GM21619 (cell line): ENCODE data around the gene NUMB.
"Not testable (repeated sequence)": the region's sequence is repeated elsewhere in the genome, so short reads cannot be mapped to it uniquely, and the experiment has no call there.

ENCODE experiments used
- ATAC-seq: cut with Tn5 transposase; IDR thresholded peaks from one replicate; pipeline ENCODE4 v1.9.1; 2021; ENCODE audit not compliant: unreplicated experiment

The NUMB gene

DNA sequence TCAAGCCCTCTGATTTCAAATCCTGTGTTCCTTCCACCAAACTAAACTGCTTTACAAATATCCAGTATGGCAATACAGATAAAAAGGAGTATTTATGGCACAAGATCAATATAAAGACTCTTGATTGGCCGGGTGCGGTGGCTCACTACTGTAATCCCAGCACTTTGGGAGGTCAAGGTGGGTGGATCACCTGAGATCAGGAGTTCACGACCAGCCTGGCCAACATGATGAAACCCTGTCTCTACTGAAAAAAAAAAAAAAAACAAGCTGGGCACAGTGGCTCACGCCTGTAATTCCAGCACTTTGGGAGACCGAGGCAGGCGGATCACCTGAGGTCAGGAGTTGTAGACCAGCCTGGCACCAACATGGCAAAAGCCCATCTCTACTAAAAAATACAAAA lies 35.3 kb downstream of the NUMB start:
- not testable (repeated sequence) for ATAC-seq

DNA sequence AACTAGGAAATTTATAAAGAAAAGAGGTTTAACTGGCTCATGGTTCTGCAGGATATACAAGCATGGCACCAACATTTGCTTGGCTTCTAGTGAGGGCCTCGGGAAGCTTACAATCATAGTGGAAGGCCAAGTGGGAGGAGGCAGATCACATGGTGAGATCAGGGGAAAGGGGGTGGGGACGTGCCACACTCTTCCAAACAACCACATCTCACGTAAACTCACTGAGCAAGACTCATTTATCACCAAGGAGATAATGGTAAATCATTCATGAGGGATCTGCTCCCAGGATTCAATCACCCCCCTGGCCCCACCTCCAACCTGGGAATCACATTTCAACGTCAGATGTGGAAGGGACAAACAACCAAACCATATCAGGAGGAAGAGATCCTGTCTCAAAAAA lies 35.8 kb downstream of the NUMB start:
- no peak for ATAC-seq

- no peak for ATAC-seq
These were observed 40.1 kb downstream of the NUMB start for GRCh38 chr14:73418227-73418626.

- ATAC-seq = not testable (repeated sequence)
These were observed 52.1 kb downstream of the NUMB start for GRCh38 chr14:73406248-73406647.

- no peak for ATAC-seq
These were observed 55.1 kb downstream of the NUMB start for GRCh38 chr14:73403181-73403752.

DNA sequence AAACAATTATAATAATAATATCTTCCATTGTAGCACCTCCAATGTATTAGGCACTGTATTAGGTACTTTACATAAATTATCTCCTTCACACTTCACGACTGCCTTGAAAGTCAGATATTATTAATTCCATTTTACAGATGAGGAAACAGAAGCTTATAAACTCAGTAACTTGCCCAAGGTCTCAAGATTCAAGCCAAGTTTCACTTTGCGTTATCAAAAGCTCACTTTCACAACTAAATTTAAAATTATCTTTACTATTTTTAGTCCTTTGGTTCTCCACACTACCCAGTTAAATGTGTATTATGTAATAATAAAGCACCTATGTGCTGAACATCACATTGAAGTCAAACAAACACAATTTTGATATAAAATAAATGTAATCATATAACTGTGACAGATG lies 55.8 kb downstream of the NUMB start:
- ATAC-seq = no peak

DNA sequence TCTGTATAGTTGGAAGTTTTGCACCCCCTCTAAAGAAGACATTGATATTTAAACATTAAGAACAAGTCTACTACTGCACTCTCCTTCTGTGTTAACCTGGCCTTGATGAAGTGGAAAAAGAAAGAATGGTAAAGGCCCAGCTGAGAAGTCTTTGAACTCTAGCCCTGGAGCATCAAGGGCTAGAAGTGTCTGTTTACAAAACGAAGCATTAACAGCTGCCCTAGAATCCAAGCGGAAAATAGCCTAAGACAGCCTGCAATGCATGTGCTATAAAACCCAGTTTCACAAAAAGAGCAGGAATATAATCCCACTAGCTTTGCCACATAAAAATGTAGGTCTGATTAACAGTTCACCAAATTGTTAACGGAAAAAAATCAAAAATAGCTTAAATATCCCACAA lies 60.5 kb downstream of the NUMB start:
- ATAC-seq = no peak

DNA sequence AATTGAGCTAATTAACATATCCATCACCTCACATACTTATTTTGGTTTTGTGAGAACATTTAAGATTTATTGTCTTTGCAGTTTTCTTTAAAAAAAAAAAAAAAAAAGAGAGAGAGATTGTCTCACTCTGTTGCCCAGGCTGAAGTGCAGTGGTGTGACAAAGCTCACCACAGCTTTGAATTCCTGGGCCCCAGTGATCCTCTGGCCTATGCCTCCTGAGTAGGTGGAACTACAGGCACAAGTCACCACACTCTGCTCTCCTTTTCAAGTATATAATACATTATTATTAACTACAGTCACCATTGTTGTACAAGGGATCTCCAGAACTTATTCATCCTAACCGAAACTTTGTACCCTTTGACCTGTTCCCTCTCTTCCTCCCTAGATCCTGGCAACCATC lies 64.0 kb downstream of the NUMB start:
- no peak for ATAC-seq

- ATAC-seq = no peak
These were observed 65.0 kb downstream of the NUMB start for GRCh38 chr14:73393375-73393774.

GRCh38 chr14:73392329-73393257 lies 65.8 kb downstream of the NUMB start:
- ATAC-seq = no peak

GRCh38 chr14:73387860-73388259 lies 70.5 kb downstream of the NUMB start:
- ATAC-seq = not testable (repeated sequence)

- no peak for ATAC-seq
These were observed 72.0 kb downstream of the NUMB start for GRCh38 chr14:73386342-73386741.

DNA sequence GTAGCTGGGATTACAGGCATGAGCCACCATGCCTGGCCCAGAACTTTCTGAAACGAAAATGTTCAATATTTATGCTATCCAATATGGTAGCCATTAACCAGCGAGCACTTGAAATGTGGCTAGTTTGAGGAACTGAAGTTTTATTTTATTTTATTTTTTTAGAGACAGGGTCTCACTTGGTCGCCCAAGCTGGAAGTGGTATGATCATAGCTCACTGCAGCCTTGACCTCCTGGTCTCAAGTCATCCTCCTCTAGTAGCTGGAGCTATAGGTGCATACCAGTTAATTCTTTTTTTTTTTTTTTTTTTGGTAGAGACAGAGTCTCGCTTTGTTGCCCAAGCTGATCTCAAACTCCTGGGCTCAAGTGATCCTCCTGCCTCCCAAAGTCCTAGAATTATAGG lies 73.3 kb downstream of the NUMB start:
- not testable (repeated sequence) for ATAC-seq

GRCh38 chr14:73383356-73383755 lies 75.0 kb downstream of the NUMB start:
- ATAC-seq = no peak

DNA sequence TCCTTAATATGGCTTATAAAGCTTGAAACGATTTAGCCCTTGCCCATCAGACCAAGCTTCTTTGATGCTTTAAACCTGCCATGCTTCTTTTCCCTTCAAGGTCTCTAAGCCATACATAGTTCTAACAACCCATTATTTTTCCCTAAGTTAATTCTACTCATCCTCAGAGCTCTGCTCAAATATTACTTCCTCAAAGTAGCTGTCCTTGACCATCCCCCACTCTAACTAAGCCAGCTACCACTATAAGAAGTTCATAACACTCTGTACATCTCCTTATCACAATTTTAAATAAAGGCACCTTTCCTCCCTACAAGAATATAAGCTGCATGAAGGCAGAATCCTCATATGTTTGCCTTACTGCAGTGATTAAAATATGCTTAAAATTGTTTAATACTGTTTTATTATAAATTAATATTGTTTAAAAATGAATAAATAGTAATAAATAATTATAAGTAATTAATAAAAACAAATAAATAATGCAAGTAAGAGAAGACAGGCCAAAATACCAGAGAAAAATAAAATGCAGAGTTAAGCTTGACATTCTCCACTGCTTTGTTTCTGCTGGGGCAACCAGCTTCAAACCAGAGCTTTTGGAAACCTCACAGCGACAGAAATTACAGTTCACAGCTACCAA lies 76.8 kb downstream of the NUMB start:
- ATAC-seq = no peak

GRCh38 chr14:73376585-73376984 lies 81.8 kb downstream of the NUMB start:
- no peak for ATAC-seq

- ATAC-seq = no peak
These were observed 82.5 kb downstream of the NUMB start for GRCh38 chr14:73375861-73376260.

DNA sequence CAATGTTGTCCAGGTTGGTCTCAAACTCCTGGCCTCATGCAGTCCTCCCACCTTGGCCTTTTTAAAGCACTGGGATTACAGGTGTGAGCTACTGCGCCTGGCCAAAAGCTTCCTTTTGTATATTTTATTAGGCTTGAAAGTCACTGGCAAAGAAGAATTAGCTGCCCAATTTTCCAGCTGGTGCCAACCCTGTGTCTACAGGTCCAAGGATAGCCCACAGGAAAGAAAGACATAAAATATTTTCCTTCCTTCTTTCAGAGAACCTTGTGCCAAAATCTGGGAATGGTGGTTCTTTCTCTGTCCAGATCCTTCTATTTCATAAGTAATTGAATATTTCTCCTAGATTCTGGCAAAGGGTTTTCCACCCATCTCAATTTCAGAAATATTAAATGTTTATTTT lies 84.1 kb downstream of the NUMB start:
- no peak for ATAC-seq

DNA sequence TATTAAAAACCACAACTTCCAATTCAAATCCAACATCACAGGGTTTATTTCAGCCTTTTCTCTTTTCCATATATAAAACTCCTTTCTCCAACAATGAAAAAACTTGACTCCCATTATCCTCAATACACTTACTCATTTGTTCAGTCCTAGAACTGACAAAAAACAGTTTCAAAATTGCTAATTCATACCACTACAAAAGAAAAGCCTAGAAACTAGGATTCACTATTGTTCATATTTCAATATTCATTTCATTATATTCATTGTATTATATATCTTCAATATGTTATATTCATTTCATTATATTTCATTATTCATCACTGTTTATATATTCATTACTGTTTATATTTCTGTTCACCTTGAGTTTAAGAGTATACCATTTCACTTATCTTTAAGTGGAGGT lies 85.8 kb downstream of the NUMB start:
- no peak for ATAC-seq

GRCh38 chr14:73370561-73370960 lies 87.8 kb downstream of the NUMB start:
- no peak for ATAC-seq

- no peak for ATAC-seq
These were observed 88.9 kb downstream of the NUMB start for GRCh38 chr14:73369428-73369827.

GRCh38 chr14:73368616-73369015 lies 89.7 kb downstream of the NUMB start:
- ATAC-seq = no peak
